SK-N-SH treated with all-trans-retinoic acid at 6 μM for 48 hours (cell line): ENCODE results near the gene PFN2.

Experiments used
- CSRNP3 ChIP-seq: fragments of 250-450 bp; sonication (Bioruptor Pico); IDR thresholded peaks from 2 replicates; pipeline ENCODE4 v1.5.1; 2021; ENCODE audit warnings: mild to moderate bottlenecking, moderate library complexity
- ESRRG ChIP-seq: fragments of 250-450 bp; sonication (Bioruptor Pico); IDR thresholded peaks from 2 replicates; pipeline ENCODE4 v1.6.1; 2021; ENCODE audit warnings: mild to moderate bottlenecking
- PATZ1 ChIP-seq: fragments of 250-450 bp; sonication (Bioruptor Pico); IDR thresholded peaks from 2 replicates; pipeline ENCODE4 v1.8.0; 2020; ENCODE audit warnings: mild to moderate bottlenecking, moderate library complexity, borderline replicate concordance
- POU6F1 ChIP-seq: fragments of 250-450 bp; sonication (Bioruptor Pico); IDR thresholded peaks from 2 replicates; pipeline ENCODE4 v1.8.0; 2021; ENCODE audit warnings: low read depth, mild to moderate bottlenecking, moderate library complexity, borderline replicate concordance
- SNAI2 ChIP-seq: fragments of 250-450 bp; sonication (Bioruptor Pico); IDR thresholded peaks from 2 replicates; pipeline ENCODE4 v1.5.0; 2020; ENCODE audit warnings: mild to moderate bottlenecking, moderate library complexity
- TOX ChIP-seq: fragments of 250-450 bp; sonication (Bioruptor Pico); IDR thresholded peaks from 2 replicates; pipeline ENCODE4 v1.8.0; 2021; ENCODE audit warnings: mild to moderate bottlenecking, moderate library complexity, borderline replicate concordance
- ZFP3 ChIP-seq: fragments of 250-450 bp; sonication (Bioruptor Pico); IDR thresholded peaks from 2 replicates; pipeline ENCODE4 v1.5.0; 2020; ENCODE audit warnings: mild to moderate bottlenecking, moderate library complexity

GRCh38 chr3:149941186-149941585 lies 29.5 kb downstream of the PFN2 start:
- TF ChIP-seq PATZ1 (no peak), SNAI2 (CRISPR knock-in tag) (no peak), CSRNP3 (CRISPR knock-in tag) (no peak), ESRRG (CRISPR knock-in tag) (no peak), POU6F1 (CRISPR knock-in tag) (no peak), ZFP3 (CRISPR knock-in tag) (no peak), TOX (CRISPR knock-in tag) (no peak)
